HEK293 (cell line): ENCODE measurements around the gene SCN8A.

Experiments used
- CTCF ChIA-PET: fragments of 350-600 bp; formaldehyde crosslinking; extraction: SDS; loops from one replicate; lab custom pipeline; 2021; ENCODE audit warnings: antibody characterized with exemption; lab: Yijun Ruan, JAX
- POLR2A ChIA-PET: fragments of 300-600 bp; formaldehyde crosslinking; extraction: SDS; loops from one replicate; lab custom pipeline; 2020; ENCODE audit warnings: antibody characterized with exemption, inconsistent platforms; lab: Yijun Ruan, JAX
- H3K27ac ChIP-seq: fragments of 200-500 bp; sonication (Bioruptor generic); 2 replicates; pipeline ENCODE4 v1.5.1; 2014; ENCODE audit warnings: low read depth, low read length, control low read depth, inconsistent platforms; ENCODE audit errors: extremely low read depth
- H3K36me3 ChIP-seq, 2 experiments: fragments of 200-500 bp in 1 of 2; sonication (Bioruptor generic) in 1 of 2; 1 replicate in 1 of 2; 2 replicates in 1 of 2; pipeline ENCODE4 v1.5.1; 2014 to 2017; ENCODE audit warnings: inconsistent platforms in 2 of 2, low read length in 2 of 2; ENCODE audit not compliant: control insufficient read depth in 2 of 2, insufficient read depth in 1 of 2
- H3K4me1 ChIP-seq: fragments of 200-500 bp; sonication (Bioruptor generic); 2 replicates; pipeline ENCODE4 v1.5.1; 2014; ENCODE audit warnings: mild to moderate bottlenecking, low read length, inconsistent platforms; ENCODE audit not compliant: control insufficient read depth, insufficient read depth
- H3K4me3 ChIP-seq: 2 replicates; pipeline ENCODE4 v1.5.1; 2011; ENCODE audit warnings: low read depth, mild to moderate bottlenecking, control low read depth, low read length, moderate library complexity
- H3K9me3 ChIP-seq: fragments of 200-500 bp; sonication (Bioruptor generic); 2 replicates; pipeline ENCODE4 v1.5.1; 2014; ENCODE audit warnings: low read depth, low read length, inconsistent platforms; ENCODE audit not compliant: control insufficient read depth, insufficient read depth
- IKZF3 ChIP-seq: fragments of 450-650 bp; IDR thresholded peaks from 2 replicates; pipeline ENCODE4 v1.5.0; 2018; ENCODE audit warnings: missing biosample characterization, mild to moderate bottlenecking, missing genetic modification characterization, moderate library complexity
- KLF10 ChIP-seq: fragments of 450-650 bp; IDR thresholded peaks from 2 replicates; pipeline ENCODE4 v1.5.1; 2018; ENCODE audit warnings: missing biosample characterization, mild to moderate bottlenecking, missing genetic modification characterization
- PBX3 ChIP-seq: sonication (generic); formaldehyde crosslinking; IDR thresholded peaks from 2 replicates; pipeline ENCODE4 v1.8.1; 2022; ENCODE audit warnings: mild to moderate bottlenecking, moderate library complexity, missing genetic modification reagents
- PRDM1 ChIP-seq: fragments of 450-650 bp; formaldehyde crosslinking; IDR thresholded peaks from 2 replicates; pipeline ENCODE4; 2016; ENCODE audit warnings: missing biosample characterization, missing genetic modification characterization
- PRDM10 ChIP-seq: fragments of 450-650 bp; formaldehyde crosslinking; IDR thresholded peaks from 2 replicates; pipeline ENCODE4 v1.5.1; 2016; ENCODE audit warnings: missing biosample characterization, missing genetic modification characterization
- SP3 ChIP-seq: fragments of 450-650 bp; formaldehyde crosslinking; IDR thresholded peaks from 2 replicates; pipeline ENCODE4 v1.5.1; 2016; ENCODE audit warnings: missing biosample characterization, missing genetic modification characterization
- ZBTB11 ChIP-seq: fragments of 450-650 bp; formaldehyde crosslinking; conservative IDR thresholded peaks from 2 replicates; pipeline ENCODE4 v1.5.1; 2016; ENCODE audit warnings: low read depth, missing biosample characterization, missing genetic modification characterization
- ZBTB44 ChIP-seq: fragments of 450-650 bp; IDR thresholded peaks from 2 replicates; pipeline ENCODE4 v1.5.1; 2018; ENCODE audit warnings: missing biosample characterization, mild to moderate bottlenecking, missing genetic modification characterization
- ZBTB6 ChIP-seq: fragments of 450-650 bp; formaldehyde crosslinking; IDR thresholded peaks from 2 replicates; pipeline ENCODE4 v1.5.1; 2017; ENCODE audit warnings: missing biosample characterization, missing genetic modification characterization
- ZNF140 ChIP-seq: fragments of 450-650 bp; formaldehyde crosslinking; IDR thresholded peaks from 2 replicates; pipeline ENCODE4 v1.5.1; 2016; ENCODE audit warnings: missing biosample characterization, missing genetic modification characterization
- ZNF16 ChIP-seq: fragments of 450-650 bp; formaldehyde crosslinking; IDR thresholded peaks from 2 replicates; pipeline ENCODE4 v1.5.1; 2016; ENCODE audit warnings: low read depth, missing biosample characterization, missing genetic modification characterization
- ZNF202 ChIP-seq: fragments of 450-650 bp; formaldehyde crosslinking; IDR thresholded peaks from 2 replicates; pipeline ENCODE4 v1.5.1; 2016; ENCODE audit warnings: missing biosample characterization, missing genetic modification characterization, borderline replicate concordance
- ZNF341 ChIP-seq: fragments of 450-650 bp; formaldehyde crosslinking; IDR thresholded peaks from 2 replicates; pipeline ENCODE4; 2016; ENCODE audit warnings: low read depth, missing biosample characterization, missing genetic modification characterization
- ZNF366 ChIP-seq: fragments of 450-650 bp; formaldehyde crosslinking; conservative IDR thresholded peaks from 2 replicates; pipeline ENCODE4 v1.5.1; 2016; ENCODE audit warnings: missing biosample characterization, missing genetic modification characterization
- ZNF394 ChIP-seq: fragments of 450-650 bp; formaldehyde crosslinking; IDR thresholded peaks from 2 replicates; pipeline ENCODE4 v1.5.1; 2016; ENCODE audit warnings: missing biosample characterization, missing genetic modification characterization, mild to moderate bottlenecking, moderate library complexity, borderline replicate concordance
- ZNF561 ChIP-seq: fragments of 450-650 bp; IDR thresholded peaks from 2 replicates; pipeline ENCODE4 v1.5.1; 2018; ENCODE audit warnings: missing biosample characterization, missing genetic modification characterization, borderline replicate concordance
- ZNF596 ChIP-seq: fragments of 450-650 bp; IDR thresholded peaks from 2 replicates; pipeline ENCODE4 v1.5.0; 2018; ENCODE audit warnings: missing biosample characterization, mild to moderate bottlenecking, missing genetic modification characterization, moderate library complexity
- ZNF621 ChIP-seq: fragments of 450-650 bp; formaldehyde crosslinking; IDR thresholded peaks from 2 replicates; pipeline ENCODE4 v1.5.1; 2017; ENCODE audit warnings: missing biosample characterization, missing genetic modification characterization
- ZNF629 ChIP-seq: fragments of 450-650 bp; formaldehyde crosslinking; IDR thresholded peaks from 2 replicates; pipeline ENCODE4 v1.5.1; 2017; ENCODE audit warnings: missing biosample characterization, missing genetic modification characterization
- ZNF654 ChIP-seq: fragments of 450-650 bp; formaldehyde crosslinking; IDR thresholded peaks from 2 replicates; pipeline ENCODE4 v1.5.1; 2016; ENCODE audit warnings: low read depth, missing biosample characterization, missing genetic modification characterization
- ZNF660 ChIP-seq: fragments of 450-650 bp; IDR thresholded peaks from 2 replicates; pipeline ENCODE4 v1.5.1; 2018; ENCODE audit warnings: missing biosample characterization, mild to moderate bottlenecking, missing genetic modification characterization
- ZNF704 ChIP-seq: fragments of 450-650 bp; formaldehyde crosslinking; IDR thresholded peaks from 2 replicates; pipeline ENCODE4 v1.5.1; 2016; ENCODE audit warnings: missing biosample characterization, missing genetic modification characterization

The SCN8A gene

GRCh38 chr12:51678086-51678724, 87.2 kb downstream of the SCN8A start:
- no peak overlapping the region for H3K27ac ChIP-seq
- H3K4me1 ChIP-seq = peaks cover under 1% of the 10 kb centered on the region; the same call in 1 of the 2 replicates
- no peak overlapping the region for H3K4me3 ChIP-seq
- POLR2A ChIA-PET = no interaction called here
- CTCF ChIA-PET = interaction anchor here (0.7 to 2.2 kb wide), 6 partner anchors 14 to 259 kb away, joined by 3 to 19 read pairs (median 4); no protein-coding TSS in a partner anchor
- no peaks in the 10 kb centered on the region for H3K36me3 ChIP-seq
- H3K9me3 ChIP-seq = no peaks in the 10 kb centered on the region
- TF ChIP-seq ZNF704 (tag by site-specific recombination) (no peak), PRDM1 (tag by site-specific recombination) (peak; percentile 68), ZNF629 (tag by site-specific recombination) (peak; percentile 47; the same call in 1 of the 2 replicates), ZBTB44 (tag by site-specific recombination) (no peak), ZBTB6 (tag by site-specific recombination) (no peak), KLF10 (no peak), PBX3 (CRISPR knock-in tag) (no peak), PRDM10 (peak; percentile 29; the same call in 1 of the 2 replicates), IKZF3 (0 out of 2 replicates have a peak, but pooled peaks have one; percentile 37), ZNF621 (tag by site-specific recombination) (no peak), ZBTB11 (tag by site-specific recombination) (no peak), ZNF394 (tag by site-specific recombination) (no peak), ZNF654 (tag by site-specific recombination) (peak; percentile 62), ZNF660 (no peak), ZNF366 (tag by site-specific recombination) (no peak), SP3 (tag by site-specific recombination) (no peak), ZNF596 (no peak), ZNF341 (tag by site-specific recombination) (peak; percentile 63; the same call in 1 of the 2 replicates), ZNF16 (tag by site-specific recombination) (no peak), ZNF140 (tag by site-specific recombination) (no peak), ZNF202 (tag by site-specific recombination) (no peak), ZNF561 (tag by site-specific recombination) (no peak)
